A172 (cell line): ENCODE results near the gene SKIC3. TPM values are rescaled to one million over a fixed set of nuclear protein-coding genes. Genes with fewer than 3 reads are reported as not detected.
A peak's percentile ranks its signal among the peaks of the same experiment; 100 is the strongest.

ENCODE experiments used
- DNase-seq: peaks from one replicate; pipeline ENCODE4 v3.0.0-alpha.2; 2015; ENCODE audit warnings: low spot score
- total RNA-seq: library from RNA; depleted of rRNA; stranded (reverse); fragments of >200 nt; shearing (Covaris generic); gene quantifications from 2 replicates; pipeline ENCODE4 v1.2.3, GENCODE V29; 2014; rRNA removed

The SKIC3 gene
- total RNA-seq, 1 experiment from 2014 or later: 94.5 TPM

DNA sequence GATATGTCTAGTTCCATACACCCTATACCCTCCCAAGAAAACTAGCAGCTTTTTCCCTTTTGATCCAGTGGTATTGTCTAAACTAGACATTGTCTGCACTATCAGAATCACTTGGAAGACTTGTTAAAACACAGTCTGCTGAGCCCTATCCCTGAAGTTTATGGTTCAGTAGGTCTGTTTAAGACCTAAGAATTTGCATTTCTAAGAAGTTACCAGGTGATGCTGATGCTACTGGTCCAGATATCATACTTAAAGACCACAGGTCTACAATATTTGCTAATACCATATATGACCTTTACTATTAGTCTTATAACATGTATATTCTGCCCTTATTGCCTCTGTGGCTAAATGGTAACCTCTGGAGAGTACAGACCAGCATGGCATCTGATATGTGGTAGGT is 23.3 kb downstream of the SKIC3 start:
- DNase-seq: no peak

DNA sequence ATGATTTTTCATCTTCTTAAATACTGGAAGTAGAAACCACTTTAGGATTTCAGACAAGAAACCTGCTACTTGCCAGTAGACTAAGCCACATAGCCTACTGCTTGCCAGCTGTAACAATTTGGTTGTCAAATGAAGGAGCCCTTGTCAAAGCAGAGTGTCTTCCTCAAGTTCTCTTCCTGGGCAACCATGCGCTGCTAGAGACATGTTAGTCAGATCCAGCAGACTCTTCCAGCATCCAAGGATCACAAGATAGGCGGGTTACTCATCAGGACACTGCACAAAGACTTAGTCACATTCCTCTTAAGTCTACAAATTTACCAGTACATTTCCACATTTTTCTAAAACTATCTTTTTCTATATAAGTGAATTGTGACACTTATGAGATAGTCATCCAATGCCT is 24.4 kb downstream of the SKIC3 start:
- DNase-seq: peak; percentile 69

DNA sequence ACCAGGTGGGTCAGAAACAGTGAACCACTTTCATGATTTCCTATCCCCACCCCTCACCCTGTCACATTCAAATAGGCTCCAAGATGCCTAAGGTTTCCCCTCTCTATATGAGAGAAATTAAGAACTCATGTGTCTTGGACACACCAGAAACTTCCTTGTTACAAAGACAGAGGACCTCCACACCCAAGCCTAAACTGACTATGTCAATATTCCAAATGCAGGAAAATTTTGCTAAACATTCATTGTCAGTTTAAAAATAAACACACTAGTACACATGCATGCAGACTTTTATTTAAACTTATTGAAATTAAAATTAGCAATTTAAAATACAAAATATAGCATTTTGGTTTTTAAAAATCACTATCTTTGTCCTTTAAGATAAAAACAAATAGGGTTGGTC is 26.2 kb downstream of the SKIC3 start:
- DNase-seq: no peak

DNA sequence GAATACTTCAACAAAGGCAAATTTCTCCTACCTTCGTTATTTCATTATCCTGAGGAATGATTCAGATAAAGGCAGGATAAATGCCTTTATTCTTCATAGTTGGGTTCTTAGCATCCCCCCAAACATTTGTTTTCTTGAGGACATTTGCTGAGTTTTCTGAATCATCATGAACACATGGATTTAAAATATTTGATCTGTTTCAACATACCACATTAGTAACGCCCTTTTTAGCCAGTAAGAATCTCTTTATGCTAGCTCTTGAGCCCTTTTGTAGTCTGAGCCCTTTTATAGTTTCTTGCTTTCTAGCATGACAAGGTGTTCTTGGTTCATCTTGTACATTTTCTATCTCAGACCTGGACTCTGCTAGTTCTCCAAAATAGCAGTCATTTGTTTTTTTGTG is 27.9 kb downstream of the SKIC3 start:
- DNase-seq: no peak

DNA sequence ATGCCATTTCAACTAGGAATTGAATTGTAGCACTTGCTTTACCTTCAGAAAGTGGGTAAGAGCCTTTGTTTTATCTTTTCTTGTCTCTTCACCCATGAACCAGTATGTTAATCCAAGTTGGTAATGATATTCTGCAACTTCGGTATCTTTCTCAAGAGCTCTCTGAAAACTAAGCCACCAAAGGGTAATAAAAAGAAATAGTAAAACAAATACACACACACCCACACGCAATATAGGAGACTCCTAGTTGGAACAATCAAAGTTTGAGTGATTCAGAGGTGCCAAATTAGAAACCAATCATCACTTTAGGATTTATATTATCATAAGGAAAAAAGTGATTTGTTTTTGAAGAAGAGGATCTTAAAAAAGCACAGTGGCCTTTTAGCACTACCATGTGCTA is 30.4 kb downstream of the SKIC3 start:
- no peak for DNase-seq

DNA sequence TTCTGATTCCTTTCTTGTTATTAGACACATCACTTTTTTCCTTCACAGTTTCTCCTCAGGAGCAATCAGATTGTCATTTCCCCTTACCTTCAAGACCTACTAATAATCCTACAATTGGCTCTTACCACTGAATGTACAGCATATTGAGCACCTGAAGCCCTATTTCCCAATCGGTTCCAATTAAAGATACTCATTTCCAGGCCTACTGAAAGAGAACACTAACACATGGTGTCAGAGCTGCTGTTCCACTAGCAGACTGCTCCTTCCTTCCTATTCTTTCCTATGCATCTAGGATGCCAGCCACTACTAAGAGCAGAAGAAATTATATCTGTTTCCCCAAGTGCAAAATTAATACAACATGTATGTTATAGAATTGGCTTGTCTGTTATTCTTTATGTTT is 34.6 kb downstream of the SKIC3 start:
- no peak for DNase-seq

DNA sequence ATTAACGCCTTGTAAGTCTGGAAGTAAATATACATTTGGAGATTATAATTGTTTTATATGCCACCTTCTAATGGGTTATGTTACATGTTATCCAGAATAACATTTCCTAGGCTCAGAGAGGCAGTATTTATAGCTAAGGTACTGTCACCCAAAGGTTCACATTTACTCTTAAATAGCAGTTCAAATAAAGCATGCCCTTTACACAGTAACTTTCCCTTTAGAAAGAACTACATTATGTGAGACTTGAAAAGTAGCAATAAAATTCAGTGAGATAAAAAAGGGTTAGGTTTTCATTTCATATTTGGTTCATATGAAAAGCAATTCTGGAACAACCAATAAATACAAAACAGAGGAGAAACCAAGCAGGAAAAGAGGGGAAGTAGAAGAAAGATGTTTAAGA is 35.1 kb downstream of the SKIC3 start:
- no peak for DNase-seq

DNA sequence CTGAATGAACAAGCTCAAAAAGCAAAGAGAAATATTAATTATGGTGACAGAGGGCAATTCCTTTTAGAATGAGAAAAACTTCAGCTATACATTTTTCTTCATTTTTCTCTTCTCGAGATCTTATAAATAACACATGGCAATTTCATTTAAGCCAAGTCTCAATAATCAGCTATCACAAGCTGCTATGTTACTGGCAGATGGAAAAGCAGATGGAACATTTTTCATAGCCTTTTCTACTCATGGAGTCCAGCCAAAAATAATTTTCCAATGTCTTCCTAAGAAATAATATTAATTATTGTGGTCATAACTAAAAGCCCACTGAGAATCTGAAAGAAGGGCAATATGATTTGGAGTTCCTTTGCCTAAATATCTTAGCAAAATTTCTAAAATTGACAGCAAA is 35.6 kb downstream of the SKIC3 start:
- DNase-seq: no peak

DNA sequence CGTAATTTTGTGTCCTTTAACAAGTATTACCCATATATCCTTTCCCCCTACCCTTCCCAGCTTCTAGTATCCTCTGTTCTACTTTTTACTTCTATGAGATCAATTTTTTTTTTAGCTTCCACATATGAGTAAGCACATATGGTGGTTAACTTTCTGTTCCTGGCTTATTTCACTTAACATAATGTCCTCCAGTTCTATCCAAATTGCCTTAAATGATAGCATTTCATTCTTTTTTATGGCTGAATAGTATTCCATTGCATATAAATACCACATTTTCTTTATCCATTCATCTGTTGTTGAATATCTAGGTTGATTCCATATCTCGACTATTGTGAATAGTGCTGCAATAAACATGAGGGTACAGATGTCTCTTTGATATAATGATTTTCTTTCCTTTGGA is 36.4 kb downstream of the SKIC3 start:
- DNase-seq: no peak

DNA sequence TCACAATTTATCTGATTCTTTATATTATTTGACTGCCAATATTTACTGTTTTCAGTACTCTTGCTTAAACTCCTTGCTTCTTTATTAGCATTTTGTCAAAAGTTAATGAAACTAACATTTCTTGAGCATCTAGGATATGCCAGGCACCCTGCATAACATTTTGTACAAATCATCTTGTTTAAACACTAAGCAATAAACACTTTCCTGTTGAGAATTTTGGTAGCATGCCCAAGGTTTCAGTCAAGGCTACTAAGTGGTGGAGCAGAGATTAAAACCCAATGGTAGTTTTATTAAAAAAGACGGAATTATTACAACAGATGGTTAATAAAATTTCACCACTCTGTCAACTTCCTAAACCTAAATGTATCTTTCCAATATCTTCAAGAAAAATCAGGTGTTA is 43.2 kb downstream of the SKIC3 start:
- DNase-seq: no peak

DNA sequence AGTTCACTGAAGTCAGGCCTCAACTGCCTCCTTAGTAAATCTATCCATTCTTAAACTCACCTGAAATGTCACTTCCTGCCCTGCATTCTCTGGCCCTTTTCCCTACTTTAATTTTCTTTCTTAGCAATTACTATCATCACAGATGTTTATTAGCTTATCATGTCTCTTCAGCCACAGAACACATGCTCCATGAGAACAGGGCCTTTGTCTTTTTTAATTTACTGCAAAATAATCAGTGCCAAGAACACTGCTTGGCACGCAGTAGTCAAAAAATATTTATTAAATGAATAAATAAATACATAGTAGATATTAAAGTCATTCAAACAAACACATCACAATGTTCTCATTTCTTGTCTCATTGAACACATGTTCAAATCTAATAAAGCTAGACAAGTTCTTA is 46.2 kb downstream of the SKIC3 start:
- DNase-seq: no peak

Other genes starting within 250 kb of the SKIC3 start
- gene FAM81B, start 163.6 kb downstream of the SKIC3 start, total RNA-seq: not detected in 2 replicates
- gene ARSK, start 124 bp upstream of the SKIC3 start, total RNA-seq: 18.3 and 21.3 TPM in 2 replicates
- gene GPR150, start 65.1 kb upstream of the SKIC3 start, total RNA-seq: not detected in 2 replicates
- 5.3 and 7.1 TPM in 2 replicates for gene RFESD, start 91.8 kb upstream of the SKIC3 start, total RNA-seq
- gene SPATA9, start 128.0 kb upstream of the SKIC3 start, total RNA-seq: not detected in 2 replicates
- gene RHOBTB3, start 176.4 kb upstream of the SKIC3 start, total RNA-seq: 199 and 274 TPM in 2 replicates